AG09319 (cell line): ENCODE results near the gene SLC30A3.

ENCODE experiments used
- DNase-seq: peaks from one replicate; pipeline ENCODE4 v3.0.0-alpha.2; 2010; ENCODE audit warnings: low read depth; ENCODE audit errors: extremely low read depth
- CTCF ChIP-seq: IDR thresholded peaks from 2 replicates; pipeline ENCODE4 v1.5.1; 2011; ENCODE audit warnings: low read depth, mild to moderate bottlenecking, inconsistent platforms, low read length, moderate library complexity

The SLC30A3 gene

GRCh38 chr2:27262379-27263286 is at the start of gene SLC30A3:
Gene SLC30A3 (minus strand): TSS chr2:27263047. CDS start chr2:27262906, 141 bp downstream.
- DNase-seq, result no peak
- TF ChIP-seq CTCF, result no peak

- TF ChIP-seq CTCF, result no peak
- no peak for DNase-seq
Measured at GRCh38 chr2:27312152-27312551, 49.3 kb upstream of the SLC30A3 start.

- no peak for TF ChIP-seq CTCF
- DNase-seq, result no peak
Measured at GRCh38 chr2:27309651-27310050, 46.8 kb upstream of the SLC30A3 start.

- DNase-seq, result no peak
- no peak for TF ChIP-seq CTCF
Measured at GRCh38 chr2:27308359-27308881, 45.6 kb upstream of the SLC30A3 start, which contains the start of gene UCN. Gene UCN (minus strand): TSS chr2:27308445. CDS start chr2:27307895, 550 bp downstream.

- DNase-seq, result no peak
Measured at GRCh38 chr2:27307545-27308358, 44.9 kb upstream of the SLC30A3 start.

GRCh38 chr2:27307287-27307544 is 44.4 kb upstream of the SLC30A3 start:
- no peak for TF ChIP-seq CTCF
- DNase-seq, result no peak

More at GRCh38 chr2:27307545-27308358, 44.9 kb upstream of the SLC30A3 start:
- TF ChIP-seq CTCF, result no peak
